HepG2 (cell line): Measurements from ENCODE around the gene TFDP1. TPM values are rescaled to one million over a fixed set of nuclear protein-coding genes. Genes with fewer than 3 reads are reported as not detected.

Experiments used
- ATAC-seq: fragments of 200-7000 bp; cut with Tn5 transposase; 3 replicates; pipeline ENCODE4 v1.9.1; 2020; ENCODE audit warnings: mild to moderate bottlenecking, moderate library complexity
- BruUV-seq: library from RNA; stranded (reverse); fragments of 400-500 nt; replicated peaks from 2 replicates; lab custom pipeline; 2021; lab: Mats Ljungman, UMichigan
- CTCF ChIA-PET: fragments of 300-600 bp; formaldehyde crosslinking; extraction: SDS; loops from one replicate; lab custom pipeline; 2021; ENCODE audit warnings: low total read pairs, inconsistent platforms, low intra/inter-chr PET ratio; lab: Yijun Ruan, JAX
- POLR2A ChIA-PET: fragments of 350-600 bp; sonication (Branson Sonifier 250); formaldehyde crosslinking; loops from one replicate; lab custom pipeline; 2020; ENCODE audit warnings: antibody characterized with exemption, inconsistent platforms; lab: Yijun Ruan, JAX
- DNase-seq: peaks from one replicate; pipeline ENCODE4 v3.0.0-alpha.2; 2015; ENCODE audit warnings: low spot score
- FAIRE-seq: peaks from 3 replicates; lab custom pipeline; 2011; peaks lifted over from hg19 to GRCh38; lab: Jason Lieb, UNC
- H2AFZ ChIP-seq: one replicate; pipeline ENCODE4 v1.6.1; 2011; ENCODE audit warnings: low read length, inconsistent platforms
- H3K27ac ChIP-seq: fragments of 300-600 bp; 3 replicates; pipeline ENCODE4 v1.8.0; 2011; ENCODE audit warnings: mixed run types, mild to moderate bottlenecking, mixed read lengths, low read length, inconsistent platforms; ENCODE audit not compliant: insufficient read depth; ENCODE audit errors: extremely low read length
- H3K27me3 ChIP-seq, 2 experiments: fragments of 200-600 bp in 1 of 2; 2 replicates in 1 of 2; 3 replicates in 1 of 2; pipeline versions ENCODE4 v1.6.0 to v1.8.0; 2011; ENCODE audit warnings: low read length in 2 of 2, mild to moderate bottlenecking in 2 of 2, moderate library complexity in 2 of 2, inconsistent platforms in 1 of 2; ENCODE audit not compliant: insufficient read depth in 2 of 2, control insufficient read depth in 1 of 2
- H3K36me3 ChIP-seq, 2 experiments: fragments of 200-600 bp in 1 of 2; replicated peaks in 1 of 2; 2 replicates in 1 of 2; 3 replicates in 1 of 2; pipeline versions ENCODE4 v1.5.1 to v1.8.0; 2011; ENCODE audit warnings: low read length in 2 of 2, inconsistent platforms in 1 of 2; ENCODE audit not compliant: insufficient read depth in 2 of 2, control insufficient read depth in 1 of 2
- H3K4me1 ChIP-seq: 2 replicates; pipeline ENCODE4 v1.5.1; 2012; ENCODE audit warnings: low read length, inconsistent platforms; ENCODE audit not compliant: insufficient read depth
- H3K4me2 ChIP-seq: 2 replicates; pipeline ENCODE4 v1.6.0; 2011; ENCODE audit warnings: low read depth, low read length, inconsistent platforms
- H3K4me3 ChIP-seq, 3 experiments: fragments of 200-600 bp in 1 of 3; sonication (generic), shearing (Covaris generic) in 1 of 3; replicated peaks in 1 of 3; 2 replicates each; pipeline ENCODE4 v1.5.1; 2011 to 2016; ENCODE audit warnings: low read length in 3 of 3, inconsistent platforms in 2 of 3, low read depth in 2 of 3, mild to moderate bottlenecking in 2 of 3, control low read depth in 1 of 3, mixed read lengths in 1 of 3; ENCODE audit not compliant: insufficient read depth in 1 of 3
- H3K79me2 ChIP-seq: one replicate; pipeline ENCODE4 v1.6.1; 2011; ENCODE audit warnings: low read length, inconsistent platforms; ENCODE audit not compliant: insufficient read depth
- H3K9ac ChIP-seq: 2 replicates; pipeline ENCODE4 v1.6.0; 2011; ENCODE audit warnings: mild to moderate bottlenecking, low read depth, low read length, inconsistent platforms; ENCODE audit not compliant: insufficient read depth
- H3K9me3 ChIP-seq: 2 replicates; pipeline ENCODE4 v1.5.1; 2012; ENCODE audit warnings: mild to moderate bottlenecking, low read length
- H4K20me1 ChIP-seq: 2 replicates; pipeline ENCODE4 v1.6.0; 2011; ENCODE audit warnings: inconsistent platforms, mild to moderate bottlenecking, low read length, moderate library complexity; ENCODE audit not compliant: insufficient read depth
- EEA1 ChIP-seq: sonication (generic); formaldehyde crosslinking; IDR thresholded peaks from 2 replicates; pipeline ENCODE4 v1.5.1; 2020; ENCODE audit warnings: mild to moderate bottlenecking, missing genetic modification reagents, borderline replicate concordance
- ZNF558 ChIP-seq: sonication (generic); formaldehyde crosslinking; IDR thresholded peaks from 2 replicates; pipeline ENCODE4 v1.9.0; 2022; ENCODE audit warnings: mild to moderate bottlenecking, missing genetic modification reagents, borderline replicate concordance
- WGBS: methylation state at CpG from one replicate; pipeline ENCODE4 v1.1.6; 2017; ENCODE audit warnings: low lambda C conversion rate; 5-methylcytosine and 5-hydroxymethylcytosine counted together
- in situ Hi-C: cut with HindIII; loops from 2 replicates; pipeline ENCODE4 v1.10.0; 2017; ENCODE audit warnings: low pct_unique_long_range_greater_than_20kb; ENCODE audit not compliant: extremely low pct_ligation_motif_present
- intact Hi-C: fragments of 100-400 bp; cut with micrococcal nuclease; formaldehyde crosslinking; loops from one replicate; pipeline ENCODE4 v1.10.0; 2022; ENCODE audit not compliant: unreplicated experiment
- polyA plus RNA-seq, 8 experiments: library from polyadenylated mRNA; depleted of rRNA in 3 of 8; stranded (reverse) in 7 of 8; unstranded in 1 of 8; fragments of >200 nt; fragmentation: Illumina TruSeq in 4 of 8; extraction: Trizol in 4 of 8; gene quantifications; 2 replicates each; pipeline versions ENCODE4 v1.2.1 to v1.2.3, GENCODE V29; 2011 to 2016; ENCODE audit warnings: low read depth in 4 of 8, missing spikeins in 1 of 8, mixed read lengths in 1 of 8; ENCODE audit not compliant: insufficient read depth in 1 of 8
- total RNA-seq, 5 experiments: library from RNA; depleted of rRNA; stranded (reverse); fragments of >200 nt; fragmentation: Illumina TruSeq; extraction: Trizol; gene quantifications; 2 replicates each; pipeline ENCODE4 v1.2.3, GENCODE V29; 2016; ENCODE audit warnings: low read depth in 1 of 5
- TF ChIP-seq, protein P1 (sequence below): sonication (generic); formaldehyde crosslinking; conservative IDR thresholded peaks from 2 replicates; pipeline ENCODE4 v1.8.1; 2023; ENCODE audit warnings: missing genetic modification reagents
- TF ChIP-seq, protein P2 (sequence below): IDR thresholded peaks from 2 replicates; pipeline ENCODE4 v1.6.1; 2012; ENCODE audit warnings: low read depth, low read length, improper control_type of control experiment
- TF ChIP-seq, protein P3 (sequence below), 2 experiments: sonication (generic) in 1 of 2; formaldehyde crosslinking in 1 of 2; IDR thresholded peaks; 2 replicates each; pipeline versions ENCODE4 v1.6.1 to v1.9.0; 2014 to 2022; ENCODE audit warnings: antibody characterized with exemption in 1 of 2, borderline replicate concordance in 1 of 2, inconsistent platforms in 1 of 2, low read depth in 1 of 2, missing genetic modification reagents in 1 of 2

Gene TFDP1
- total and polyA plus RNA-seq, 2 of the 13 experiments (the other 11 are each of a cell fraction or from before 2014, with no cell fraction given): 38.0 to 84.2 TPM

DNA sequence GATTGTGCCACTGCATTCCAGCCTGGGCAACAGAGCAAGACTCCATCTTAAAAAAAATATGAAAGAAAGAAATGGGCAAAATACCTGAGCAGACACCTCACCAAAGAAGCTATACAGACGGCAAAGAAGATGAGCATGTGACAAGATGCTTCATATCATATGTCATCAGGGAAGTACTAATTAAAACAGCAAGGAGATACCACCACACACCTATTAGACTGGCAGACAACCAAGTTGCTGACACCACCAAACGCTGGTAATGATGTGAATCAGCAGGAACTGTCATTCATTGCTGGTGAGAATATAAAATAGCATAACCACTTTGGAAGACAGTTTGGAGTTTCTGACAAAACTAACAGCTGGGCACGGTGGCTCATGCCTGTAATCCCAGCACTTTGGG, 11.5 kb upstream of the TFDP1 start (continued):
- TF ChIP-seq, protein P1, sequence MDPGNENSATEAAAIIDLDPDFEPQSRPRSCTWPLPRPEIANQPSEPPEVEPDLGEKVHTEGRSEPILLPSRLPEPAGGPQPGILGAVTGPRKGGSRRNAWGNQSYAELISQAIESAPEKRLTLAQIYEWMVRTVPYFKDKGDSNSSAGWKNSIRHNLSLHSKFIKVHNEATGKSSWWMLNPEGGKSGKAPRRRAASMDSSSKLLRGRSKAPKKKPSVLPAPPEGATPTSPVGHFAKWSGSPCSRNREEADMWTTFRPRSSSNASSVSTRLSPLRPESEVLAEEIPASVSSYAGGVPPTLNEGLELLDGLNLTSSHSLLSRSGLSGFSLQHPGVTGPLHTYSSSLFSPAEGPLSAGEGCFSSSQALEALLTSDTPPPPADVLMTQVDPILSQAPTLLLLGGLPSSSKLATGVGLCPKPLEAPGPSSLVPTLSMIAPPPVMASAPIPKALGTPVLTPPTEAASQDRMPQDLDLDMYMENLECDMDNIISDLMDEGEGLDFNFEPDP (CRISPR knock-in tag): no peak
- TF ChIP-seq EEA1 (CRISPR knock-in tag): no peak
- TF ChIP-seq, protein P2, sequence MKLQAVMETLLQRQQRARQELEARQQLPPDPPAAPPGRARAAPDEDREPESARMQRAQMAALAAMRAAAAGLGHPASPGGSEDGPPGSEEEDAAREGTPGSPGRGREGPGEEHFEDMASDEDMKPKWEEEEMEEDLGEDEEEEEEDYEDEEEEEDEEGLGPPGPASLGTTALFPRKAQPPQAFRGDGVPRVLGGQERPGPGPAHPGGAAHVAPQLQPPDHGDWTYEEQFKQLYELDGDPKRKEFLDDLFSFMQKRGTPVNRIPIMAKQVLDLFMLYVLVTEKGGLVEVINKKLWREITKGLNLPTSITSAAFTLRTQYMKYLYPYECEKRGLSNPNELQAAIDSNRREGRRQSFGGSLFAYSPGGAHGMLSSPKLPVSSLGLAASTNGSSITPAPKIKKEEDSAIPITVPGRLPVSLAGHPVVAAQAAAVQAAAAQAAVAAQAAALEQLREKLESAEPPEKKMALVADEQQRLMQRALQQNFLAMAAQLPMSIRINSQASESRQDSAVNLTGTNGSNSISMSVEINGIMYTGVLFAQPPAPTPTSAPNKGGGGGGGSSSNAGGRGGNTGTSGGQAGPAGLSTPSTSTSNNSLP: no peak

DNA sequence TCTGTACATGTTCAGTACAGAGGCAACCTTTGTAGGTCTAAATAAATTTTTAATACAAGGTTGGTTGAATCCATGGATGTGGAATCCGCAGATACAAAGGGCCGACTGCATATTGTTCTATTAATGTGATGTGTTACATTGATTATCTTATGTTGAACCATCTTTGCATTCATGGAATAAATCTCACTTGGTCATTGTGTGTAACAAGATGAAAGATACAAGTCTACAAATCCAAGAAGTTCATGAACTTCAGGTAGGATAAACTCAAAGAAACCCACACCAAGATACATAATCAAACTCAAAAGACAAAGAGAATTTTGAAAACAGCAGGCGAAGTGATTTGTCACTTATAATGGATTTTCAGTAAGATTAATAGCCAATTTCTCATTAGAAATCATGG, 8.0 kb upstream of the TFDP1 start:
- no peak overlapping the region for H3K4me3 ChIP-seq
- no peaks in the 10 kb centered on the region for H4K20me1 ChIP-seq
- no peaks in the 10 kb centered on the region for H3K27me3 ChIP-seq
- in situ Hi-C loops (no loop called here), intact Hi-C loops (no loop called here)
- H3K79me2 ChIP-seq: no peaks in the 10 kb centered on the region
- POLR2A ChIA-PET: no interaction called here
- DNase-seq: no peak
- H3K9me3 ChIP-seq: peaks cover 5% of the 10 kb centered on the region
- CTCF ChIA-PET: no interaction called here
- no TSS peak for BruUV-seq
- H2AFZ ChIP-seq: no peak overlapping the region
- FAIRE-seq: no peak
- no peak overlapping the region for H3K27ac ChIP-seq
- H3K4me1 ChIP-seq: peaks cover 7% of the 10 kb centered on the region
- WGBS: 72% methylated on average over 3 of the region's 3 CpGs
- no peaks in the 10 kb centered on the region for H3K36me3 ChIP-seq
- H3K4me2 ChIP-seq: no peak overlapping the region
- no peak for ATAC-seq
- TF ChIP-seq ZNF558 (CRISPR knock-in tag): peak; percentile 80; the same call in 1 of the 2 replicates
- TF ChIP-seq, protein P3, sequence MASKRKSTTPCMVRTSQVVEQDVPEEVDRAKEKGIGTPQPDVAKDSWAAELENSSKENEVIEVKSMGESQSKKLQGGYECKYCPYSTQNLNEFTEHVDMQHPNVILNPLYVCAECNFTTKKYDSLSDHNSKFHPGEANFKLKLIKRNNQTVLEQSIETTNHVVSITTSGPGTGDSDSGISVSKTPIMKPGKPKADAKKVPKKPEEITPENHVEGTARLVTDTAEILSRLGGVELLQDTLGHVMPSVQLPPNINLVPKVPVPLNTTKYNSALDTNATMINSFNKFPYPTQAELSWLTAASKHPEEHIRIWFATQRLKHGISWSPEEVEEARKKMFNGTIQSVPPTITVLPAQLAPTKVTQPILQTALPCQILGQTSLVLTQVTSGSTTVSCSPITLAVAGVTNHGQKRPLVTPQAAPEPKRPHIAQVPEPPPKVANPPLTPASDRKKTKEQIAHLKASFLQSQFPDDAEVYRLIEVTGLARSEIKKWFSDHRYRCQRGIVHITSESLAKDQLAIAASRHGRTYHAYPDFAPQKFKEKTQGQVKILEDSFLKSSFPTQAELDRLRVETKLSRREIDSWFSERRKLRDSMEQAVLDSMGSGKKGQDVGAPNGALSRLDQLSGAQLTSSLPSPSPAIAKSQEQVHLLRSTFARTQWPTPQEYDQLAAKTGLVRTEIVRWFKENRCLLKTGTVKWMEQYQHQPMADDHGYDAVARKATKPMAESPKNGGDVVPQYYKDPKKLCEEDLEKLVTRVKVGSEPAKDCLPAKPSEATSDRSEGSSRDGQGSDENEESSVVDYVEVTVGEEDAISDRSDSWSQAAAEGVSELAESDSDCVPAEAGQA (IDR thresholded peaks at IDR 0.05; ENCODE audit: low read depth): no peak
- TF ChIP-seq, protein P3 (CRISPR knock-in tag; IDR thresholded peaks at IDR 0.05; ENCODE audit: borderline replicate concordance): no peak
- TF ChIP-seq, all 625 proteins: peak for 1
- H3K9ac ChIP-seq: no peak overlapping the region
